H1 (cell line): Measurements from ENCODE around the gene MAGT1. TPM values are rescaled to one million over a fixed set of nuclear protein-coding genes. Genes with fewer than 3 reads are reported as not detected.
A peak's percentile ranks its signal among the peaks of the same experiment; 100 is the strongest.

ENCODE experiments used
- CTCF ChIA-PET: fragments of 300-600 bp; sonication (Branson Sonifier 250); formaldehyde crosslinking; loops from one replicate; lab custom pipeline; 2021; ENCODE audit not compliant: partially characterized antibody; lab: Charles Lee
- POLR2A ChIA-PET: fragments of 300-600 bp; sonication (Branson Sonifier 250); formaldehyde crosslinking; loops from one replicate; lab custom pipeline; 2021; ENCODE audit warnings: inconsistent platforms; ENCODE audit not compliant: partially characterized antibody; lab: Charles Lee
- DNase-seq, 2 experiments: peaks; one replicate each; pipeline versions ENCODE4 v3.0.0 to v3.0.0-alpha.2; 2010 to 2022; ENCODE audit warnings: low spot score in 2 of 2, low read depth in 1 of 2, mixed read lengths in 1 of 2
- FAIRE-seq: peaks from 2 replicates; lab custom pipeline; 2011; peaks lifted over from hg19 to GRCh38; lab: Jason Lieb, UNC
- H2AFZ ChIP-seq: 2 replicates; pipeline ENCODE4 v1.8.1; 2012; ENCODE audit warnings: low read length, inconsistent platforms
- H2AK5ac ChIP-seq: 2 replicates; pipeline ENCODE4 v1.6.1; 2013; ENCODE audit warnings: low read depth, low read length
- H2BK120ac ChIP-seq: replicated peaks from 2 replicates; pipeline ENCODE3; 2013; ENCODE audit warnings: low read depth, low read length, inconsistent platforms
- H2BK12ac ChIP-seq: 2 replicates; pipeline ENCODE4 v1.6.1; 2013; ENCODE audit warnings: low read depth, low read length
- H2BK15ac ChIP-seq: 2 replicates; pipeline ENCODE4 v1.6.1; 2013; ENCODE audit warnings: low read length
- H2BK20ac ChIP-seq: 2 replicates; pipeline ENCODE4 v1.6.1; 2013; ENCODE audit warnings: low read length
- H2BK5ac ChIP-seq: 2 replicates; pipeline ENCODE4 v1.6.1; 2013; ENCODE audit warnings: low read depth, low read length
- H3K14ac ChIP-seq: 2 replicates; pipeline ENCODE4 v1.6.1; 2013; ENCODE audit warnings: inconsistent platforms; ENCODE audit not compliant: insufficient read length
- H3K18ac ChIP-seq: 2 replicates; pipeline ENCODE4 v1.6.1; 2013; ENCODE audit warnings: low read length; ENCODE audit errors: extremely low read depth
- H3K23ac ChIP-seq: 2 replicates; pipeline ENCODE4 v1.6.1; 2013; ENCODE audit warnings: inconsistent platforms; ENCODE audit not compliant: insufficient read length
- H3K23me2 ChIP-seq: 2 replicates; pipeline ENCODE4 v1.6.1; 2013; ENCODE audit warnings: low read depth, low read length
- H3K27ac ChIP-seq: 2 replicates; pipeline ENCODE4 v1.6.1; 2011; ENCODE audit warnings: low read depth, low read length, inconsistent platforms
- H3K27me3 ChIP-seq, 4 experiments: replicated peaks in 1 of 4; 1 replicate in 1 of 4; 2 replicates in 3 of 4; pipeline versions ENCODE4 v1.6.1 to v1.8.1; 2011 to 2013; ENCODE audit warnings: low read length in 3 of 4, mild to moderate bottlenecking in 3 of 4, inconsistent platforms in 2 of 4, mixed read lengths in 2 of 4, moderate library complexity in 1 of 4; ENCODE audit not compliant: control insufficient read depth in 3 of 4, insufficient read depth in 3 of 4; ENCODE audit errors: extremely low read depth in 1 of 4
- H3K36me3 ChIP-seq, 4 experiments: 2 replicates each; pipeline versions ENCODE4 v1.6.1 to v1.8.1; 2011 to 2013; ENCODE audit warnings: mild to moderate bottlenecking in 4 of 4, low read length in 3 of 4, moderate library complexity in 2 of 4, control low read depth in 1 of 4, inconsistent platforms in 1 of 4; ENCODE audit not compliant: insufficient read depth in 4 of 4, control insufficient read depth in 2 of 4
- H3K4ac ChIP-seq: replicated peaks from 2 replicates; pipeline ENCODE3; 2013; ENCODE audit warnings: low read length, low read depth, mixed read lengths, inconsistent platforms; ENCODE audit not compliant: insufficient read length
- H3K4me1 ChIP-seq, 4 experiments: replicated peaks in 1 of 4; 1 replicate in 1 of 4; 2 replicates in 3 of 4; pipeline versions ENCODE4 v1.6.1 to v1.8.1; 2011 to 2013; ENCODE audit warnings: low read length in 3 of 4, inconsistent platforms in 2 of 4, mixed read lengths in 1 of 4; ENCODE audit not compliant: insufficient read depth in 4 of 4, control insufficient read depth in 3 of 4
- H3K4me2 ChIP-seq, 2 experiments: 2 replicates each; pipeline versions ENCODE4 v1.6.1 to v1.8.1; 2011 to 2013; ENCODE audit warnings: low read depth in 2 of 2, low read length in 2 of 2, control low read depth in 1 of 2, inconsistent platforms in 1 of 2, mild to moderate bottlenecking in 1 of 2; ENCODE audit not compliant: insufficient read depth in 1 of 2
- H3K4me3 ChIP-seq, 4 experiments: fragments of 200-600, 300-600 bp in 1 of 4; sonication (generic), shearing (Covaris generic), sonication (Bioruptor Twin) in 1 of 4; 2 replicates each; pipeline versions ENCODE4 v1.5.1 to v1.8.1; 2011 to 2016; ENCODE audit warnings: low read length in 4 of 4, low read depth in 3 of 4, control low read depth in 2 of 4, inconsistent platforms in 2 of 4, mild to moderate bottlenecking in 2 of 4, mixed read lengths in 1 of 4, moderate library complexity in 1 of 4; ENCODE audit not compliant: insufficient read depth in 2 of 4; ENCODE audit errors: extremely low read depth in 1 of 4
- H3K56ac ChIP-seq: replicated peaks from 2 replicates; pipeline ENCODE3; 2013; ENCODE audit warnings: low read depth, mild to moderate bottlenecking, mixed read lengths, low read length, inconsistent platforms; ENCODE audit not compliant: insufficient read length
- H3K79me1 ChIP-seq: 2 replicates; pipeline ENCODE4 v1.6.1; 2013; ENCODE audit warnings: low read depth, low read length, control low read depth
- H3K79me2 ChIP-seq, 2 experiments: 2 replicates each; pipeline versions ENCODE4 v1.6.1 to v1.8.1; 2012 to 2013; ENCODE audit warnings: low read length in 2 of 2, mild to moderate bottlenecking in 2 of 2, inconsistent platforms in 1 of 2; ENCODE audit not compliant: insufficient read depth in 2 of 2, control insufficient read depth in 1 of 2
- H3K9ac ChIP-seq, 4 experiments: replicated peaks in 1 of 4; 1 replicate in 1 of 4; 2 replicates in 3 of 4; pipeline versions ENCODE4 v1.6.1 to v1.8.1; 2011 to 2013; ENCODE audit warnings: low read depth in 3 of 4, low read length in 3 of 4, control low read depth in 2 of 4, mild to moderate bottlenecking in 2 of 4, moderate library complexity in 2 of 4, inconsistent platforms in 1 of 4; ENCODE audit errors: extremely low read depth in 1 of 4
- H3K9me3 ChIP-seq, 2 experiments: 2 replicates each; pipeline versions ENCODE4 v1.6.1 to v1.8.1; 2012 to 2013; ENCODE audit warnings: mild to moderate bottlenecking in 2 of 2, moderate library complexity in 2 of 2, control low read depth in 1 of 2, inconsistent platforms in 1 of 2, low read depth in 1 of 2, low read length in 1 of 2, mixed read lengths in 1 of 2; ENCODE audit not compliant: insufficient read depth in 2 of 2
- H4K20me1 ChIP-seq, 2 experiments: replicated peaks in 1 of 2; 2 replicates each; pipeline versions ENCODE3 to v1.8.1; 2011 to 2013; ENCODE audit warnings: inconsistent platforms in 2 of 2, low read length in 2 of 2, mild to moderate bottlenecking in 1 of 2; ENCODE audit not compliant: insufficient read depth in 2 of 2, control insufficient read depth in 1 of 2
- H4K5ac ChIP-seq: 2 replicates; pipeline ENCODE4 v1.6.1; 2013; ENCODE audit warnings: low read length, low read depth, mixed read lengths, inconsistent platforms; ENCODE audit not compliant: insufficient read length
- H4K8ac ChIP-seq: 2 replicates; pipeline ENCODE4 v1.8.0; 2013; ENCODE audit warnings: mild to moderate bottlenecking, moderate library complexity, low read length, inconsistent platforms; ENCODE audit not compliant: insufficient read depth; ENCODE audit errors: extremely low read depth
- H4K91ac ChIP-seq: replicated peaks from 2 replicates; pipeline ENCODE3; 2013; ENCODE audit warnings: low read length, mixed read lengths, inconsistent platforms; ENCODE audit not compliant: insufficient read length
- CBX8 ChIP-seq: fragments of 300-800, 300-1000 bp; sonication (generic); IDR thresholded peaks from 2 replicates; pipeline ENCODE4 v1.7.1; 2016; ENCODE audit warnings: low read depth, low read length, borderline replicate concordance
- CHD2 ChIP-seq: IDR thresholded peaks from 2 replicates; pipeline ENCODE4 v1.6.1; 2012; ENCODE audit warnings: low read length, improper control_type of control experiment
- CREB1 ChIP-seq: IDR thresholded peaks from 2 replicates; pipeline ENCODE4 v1.6.1; 2012; ENCODE audit warnings: inconsistent platforms
- CTBP2 ChIP-seq: IDR thresholded peaks from 2 replicates; pipeline ENCODE4 v1.7.0; 2011; ENCODE audit warnings: borderline replicate concordance, mild to moderate bottlenecking, moderate library complexity, mixed read lengths, low read length; ENCODE audit not compliant: insufficient read depth, insufficient read length
- HDAC6 ChIP-seq: IDR thresholded peaks from one replicate; pipeline ENCODE4 v1.7.1; 2012; ENCODE audit warnings: low read depth, mild to moderate bottlenecking, inconsistent platforms, low read length, moderate library complexity
- KDM4A ChIP-seq: IDR thresholded peaks from one replicate; pipeline ENCODE4 v1.7.1; 2012; ENCODE audit warnings: low read depth, mild to moderate bottlenecking, moderate library complexity, low read length, inconsistent platforms; ENCODE audit not compliant: severe bottlenecking
- MAFK ChIP-seq: IDR thresholded peaks from 2 replicates; pipeline ENCODE4 v1.6.1; 2012; ENCODE audit warnings: low read depth, mild to moderate bottlenecking, improper control_type of control experiment, low read length
- NANOG ChIP-seq: IDR thresholded peaks from 2 replicates; pipeline ENCODE4 v1.6.1; 2011; ENCODE audit warnings: low read length, low read depth, mild to moderate bottlenecking, inconsistent platforms; ENCODE audit not compliant: insufficient read depth, poor library complexity, severe bottlenecking
- POLR2AphosphoS5 ChIP-seq: IDR thresholded peaks from 2 replicates; pipeline ENCODE4 v1.6.1; 2011; ENCODE audit warnings: low read depth, low read length
- RNF2 ChIP-seq: fragments of 200-900, 300-1000 bp; sonication (generic); IDR thresholded peaks from 2 replicates; pipeline ENCODE4 v1.7.1; 2016; ENCODE audit warnings: borderline replicate concordance, low read depth, mild to moderate bottlenecking, antibody characterized with exemption, low read length; ENCODE audit not compliant: poor library complexity, severe bottlenecking; ENCODE audit errors: missing control alignments
- RXRA ChIP-seq: IDR thresholded peaks from 2 replicates; pipeline ENCODE4 v1.6.1; 2011; ENCODE audit warnings: low read depth, mild to moderate bottlenecking, low read length, moderate library complexity; ENCODE audit not compliant: insufficient read depth
- SIX5 ChIP-seq: IDR thresholded peaks from 2 replicates; pipeline ENCODE4 v1.6.1; 2011; ENCODE audit warnings: mild to moderate bottlenecking, low read depth, low read length
- TBP ChIP-seq: IDR thresholded peaks from 2 replicates; pipeline ENCODE4 v1.6.1; 2011; ENCODE audit warnings: low read depth, low read length, improper control_type of control experiment
- WGBS, 2 experiments: shearing (Covaris generic) in 1 of 2; methylation state at CpG; one replicate each; pipeline versions ENCODE4 v1.1.6 to v1.1.7; 2013 to 2015; ENCODE audit warnings: low lambda C conversion rate in 2 of 2, mixed read lengths in 2 of 2, inconsistent platforms in 1 of 2, low coverage in 1 of 2, missing lambda C conversion rate in 1 of 2; ENCODE audit not compliant: insufficient replicate concordance in 2 of 2, insufficient coverage in 1 of 2, insufficient read length in 1 of 2; ENCODE audit errors: extremely low coverage in 1 of 2, missing lambda C conversion rate in 1 of 2; 5-methylcytosine and 5-hydroxymethylcytosine counted together
- polyA plus RNA-seq, 7 experiments: library from polyadenylated mRNA; depleted of rRNA in 3 of 7; stranded (reverse) in 5 of 7; unstranded in 2 of 7; fragments of >200 nt in 5 of 7; fragments of 200-250 nt in 2 of 7; gene quantifications; 1 replicate in 5 of 7; 2 replicates in 1 of 7; 4 replicates in 1 of 7; pipeline versions ENCODE4 v1.2.1 to v1.2.3, GENCODE V29; 2011 to 2013; ENCODE audit warnings: missing spikeins in 2 of 7, mixed read lengths in 2 of 7
- total RNA-seq: library from RNA; stranded (reverse); fragmentation: NEBNext Ultra II Directional; extraction: Animal tissue kit (Norgen Biotek cat#: 25700); gene quantifications from 2 replicates; pipeline ENCODE4 v1.2.1, GENCODE V29; 2021

The MAGT1 gene
- total and polyA plus RNA-seq, 2 of the 8 experiments (the other 6 are each of a cell fraction or from before 2014, with no cell fraction given), result 14.4 to 47.6 TPM

- Histone ChIP-seq H3K56ac (no peak overlapping the region), H3K79me1 (no peaks in the 10 kb centered on the region; the same call in 1 of the 2 replicates), H2BK5ac (no peak overlapping the region; the same call in 1 of the 2 replicates), H3K36me3 (no peaks in the 10 kb centered on the region), H3K4ac (no peak overlapping the region), H3K27me3 (no peaks in the 10 kb centered on the region), H3K4me3 (peak overlapping the region; percentile 89 to 99 (median 97); a peak in 6 of 8 replicates), H2BK120ac (no peak overlapping the region), H3K23ac (no peak overlapping the region), H3K27ac (peak overlapping the region; percentile 99; the same call in 1 of the 2 replicates), H3K23me2 (no peaks in the 10 kb centered on the region), H3K9ac (peak overlapping the region in 2 of 4 experiments; percentile 99 to 100; a peak in 3 of 7 replicates), H3K14ac (no peak overlapping the region), H4K8ac (no peak overlapping the region), H3K18ac (no peak overlapping the region), H4K20me1 (peaks cover 0 to 11% of the 10 kb centered on the region in 2 experiments), H2BK12ac (no peak overlapping the region), H3K79me2 (peaks cover 23 to 48% of the 10 kb centered on the region in 2 experiments), H2AFZ (no peak overlapping the region), H3K4me2 (peak overlapping the region; percentile 56; a peak in 2 of 4 replicates), H4K91ac (no peak overlapping the region), H2BK15ac (no peak overlapping the region), H2BK20ac (no peak overlapping the region), H3K4me1 (no peaks in the 10 kb centered on the region; a peak in 1 of 7 replicates), H4K5ac (no peak overlapping the region), H3K9me3 (no peaks in the 10 kb centered on the region), H2AK5ac (no peak overlapping the region)
- no peak for TF ChIP-seq RNF2
- no peak for TF ChIP-seq POLR2AphosphoS5
- no peak for TF ChIP-seq TBP
- no peak for TF ChIP-seq NANOG
- no peak for TF ChIP-seq CBX8
- TF ChIP-seq MAFK, result no peak
- TF ChIP-seq CTBP2, result no peak
- TF ChIP-seq CREB1, result no peak
- no peak for TF ChIP-seq SIX5
- TF ChIP-seq KDM4A, result no peak
- no peak for TF ChIP-seq HDAC6
- no peak for TF ChIP-seq RXRA
- no peak for TF ChIP-seq CHD2
- 45% methylated on average over 5 of the region's 5 CpGs; no CpG with 5 or more reads in 1 of the 2 experiments for WGBS, 2 experiments
- ChIA-PET POLR2A (no interaction called here), CTCF (no interaction called here)
- FAIRE-seq (no peak), DNase-seq (no peak)
These were observed 108.9 kb downstream of the MAGT1 start for GRCh38 chrX:77786365-77786680.
